ENCODE data around the gene SMC3. TPM values are rescaled to one million over a fixed set of nuclear protein-coding genes. Genes with fewer than 3 reads are reported as not detected.

Gene SMC3
- total and polyA plus RNA-seq, 5 donors = 17.2 to 26.0 (median 23.5) TPM

DNA sequence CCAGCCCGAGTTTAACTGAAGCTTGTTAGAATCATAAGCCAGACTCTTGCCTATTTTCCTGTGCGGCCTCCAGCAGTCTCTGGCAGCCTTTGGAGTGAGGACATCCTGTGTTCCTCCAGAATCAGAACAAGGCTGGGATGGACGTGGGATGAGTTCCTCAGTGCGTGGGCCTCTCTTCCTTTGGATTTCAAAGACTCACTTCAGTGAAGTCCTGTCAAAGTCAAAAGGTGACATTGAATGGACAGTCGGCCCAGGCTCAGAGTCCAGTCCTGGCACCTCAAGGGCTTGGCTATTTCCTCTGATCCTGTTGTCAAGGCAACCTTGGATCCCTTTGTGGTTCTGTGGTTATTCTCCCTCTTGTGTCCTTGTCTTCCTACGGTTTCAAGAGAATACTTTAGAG, 21.4 kb upstream of the SMC3 start:
- Histone ChIP-seq H3K4me1 (ENCODE audit: control insufficient read depth, insufficient read depth, low read length) (no peaks in the 10 kb centered on the region), H3K27ac (ENCODE audit: low read length) (no peak overlapping the region), H3K4me3 (ENCODE audit: low read length) (no peak overlapping the region), H3K9me3 (ENCODE audit: control insufficient read depth, low read length) (no peaks in the 10 kb centered on the region), H3K27me3 (ENCODE audit: control insufficient read depth, insufficient read depth) (no peaks in the 10 kb centered on the region)
- no peak for DNase-seq
- ATAC-seq = peak; percentile 64 to 75
- intact Hi-C loops (cut with DNase I) = loop anchor here in 2 of 4 donors (5.0 kb wide), 1 partner anchor 234 kb away; no protein-coding TSS in a partner anchor
- WGBS = 52% methylated on average over 6 of the region's 6 CpGs

DNA sequence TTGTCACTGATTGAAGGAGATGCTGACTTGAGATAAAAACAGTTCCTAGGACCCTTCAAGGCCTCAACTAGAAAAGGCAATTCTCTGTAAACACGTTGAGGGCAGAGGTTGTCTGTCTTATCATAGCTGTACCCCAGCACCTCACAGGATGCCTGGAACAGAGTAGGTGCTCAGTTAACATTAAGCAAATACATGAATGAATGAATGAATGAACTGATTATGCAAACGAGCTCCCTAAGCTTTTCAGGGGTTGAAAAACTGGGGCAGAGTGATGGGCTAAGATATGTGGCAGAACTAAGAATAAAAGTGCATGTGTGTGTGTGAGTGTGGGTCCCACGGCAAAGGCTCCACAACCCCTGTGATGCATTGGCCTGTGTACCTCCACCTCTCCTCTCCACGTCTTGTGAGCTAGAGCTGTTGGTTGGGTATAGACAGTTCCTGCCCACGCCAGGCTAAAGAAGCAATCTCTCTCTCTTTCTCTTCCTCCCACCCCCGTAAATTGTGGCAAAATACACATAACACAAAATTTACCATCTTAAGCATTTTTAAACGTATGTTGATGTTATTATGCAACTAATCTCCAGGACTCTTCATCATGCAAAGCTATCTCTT, 20.9 kb upstream of the SMC3 start:
- peak in 1 of 2 donors; percentile 41 for ATAC-seq
- intact Hi-C loops (cut with DNase I) = loop anchor here in 2 of 4 donors (5.0 kb wide), 1 partner anchor 234 kb away; no protein-coding TSS in a partner anchor
- no peaks in the 10 kb centered on the region for H3K9me3 ChIP-seq (ENCODE audit: control insufficient read depth, low read length)
- no peaks in the 10 kb centered on the region for H3K4me1 ChIP-seq (ENCODE audit: control insufficient read depth, insufficient read depth, low read length)
- no peak for DNase-seq
- H3K27me3 ChIP-seq (ENCODE audit: control insufficient read depth, insufficient read depth) = no peaks in the 10 kb centered on the region
- no peak overlapping the region for H3K4me3 ChIP-seq (ENCODE audit: low read length)
- 67% methylated on average over 7 of the region's 7 CpGs for WGBS
- H3K27ac ChIP-seq (ENCODE audit: low read length) = peak overlapping the region; percentile 23

DNA sequence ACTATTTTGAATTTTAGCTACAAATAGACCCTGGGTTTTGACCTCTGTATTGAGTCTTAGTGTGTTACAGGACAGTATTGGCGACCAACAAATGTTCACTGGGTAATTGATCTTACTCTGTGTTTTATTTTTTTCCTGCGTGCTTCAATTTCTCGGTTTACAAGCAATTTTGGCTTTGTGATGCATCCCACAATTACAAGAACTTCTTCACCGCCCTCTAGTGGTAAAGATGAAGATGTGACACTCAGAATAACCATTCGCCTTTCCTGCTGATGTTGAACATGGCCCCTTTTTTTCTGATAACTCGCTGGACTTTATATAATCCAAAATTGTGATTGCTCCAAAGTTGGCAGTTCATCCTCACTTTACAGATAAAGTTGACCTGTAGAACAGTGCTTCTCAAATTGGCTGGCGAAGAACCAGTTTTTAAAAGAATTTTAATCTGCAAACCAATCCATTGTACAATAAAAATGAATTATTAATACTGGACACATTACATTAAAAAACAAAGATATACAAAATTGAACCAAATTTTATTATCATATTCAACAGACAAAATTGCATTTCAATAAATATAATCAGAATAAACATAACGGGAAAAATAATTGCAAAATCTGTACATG, 20.2 kb upstream of the SMC3 start:
- Histone ChIP-seq H3K4me3 (ENCODE audit: low read length) (no peak overlapping the region), H3K27me3 (ENCODE audit: control insufficient read depth, insufficient read depth) (no peaks in the 10 kb centered on the region), H3K4me1 (ENCODE audit: control insufficient read depth, insufficient read depth, low read length) (no peaks in the 10 kb centered on the region), H3K27ac (ENCODE audit: low read length) (no peak overlapping the region), H3K9me3 (ENCODE audit: control insufficient read depth, low read length) (no peaks in the 10 kb centered on the region)
- intact Hi-C loops (cut with DNase I) = loop anchor here in 2 of 4 donors (5.0 kb wide), 1 partner anchor 235 kb away; no protein-coding TSS in a partner anchor
- WGBS = 11% methylated on average over 8 of the region's 8 CpGs
- DNase-seq (no peak), ATAC-seq (peak; percentile 63 to 67)

DNA sequence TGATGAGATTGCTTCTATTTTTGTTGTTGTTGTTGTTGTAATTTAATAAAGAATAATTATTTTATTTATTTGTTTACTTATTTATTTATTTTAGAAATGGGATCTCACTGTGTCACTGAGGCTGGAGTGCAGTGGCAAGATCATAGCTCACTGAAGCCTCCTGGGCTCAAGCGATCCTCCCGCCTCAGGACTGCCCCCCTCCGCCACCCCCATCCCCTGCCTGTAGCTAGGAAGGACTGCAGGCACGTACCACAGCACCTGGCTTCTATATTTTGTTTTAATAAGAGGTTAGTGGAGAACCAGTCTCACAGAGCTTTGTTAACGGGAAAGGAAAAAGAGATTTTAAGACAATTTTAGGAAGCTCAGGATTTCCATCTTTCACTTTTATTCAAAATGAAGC, 19.5 kb upstream of the SMC3 start:
- H3K27ac ChIP-seq (ENCODE audit: low read length) = no peak overlapping the region

DNA sequence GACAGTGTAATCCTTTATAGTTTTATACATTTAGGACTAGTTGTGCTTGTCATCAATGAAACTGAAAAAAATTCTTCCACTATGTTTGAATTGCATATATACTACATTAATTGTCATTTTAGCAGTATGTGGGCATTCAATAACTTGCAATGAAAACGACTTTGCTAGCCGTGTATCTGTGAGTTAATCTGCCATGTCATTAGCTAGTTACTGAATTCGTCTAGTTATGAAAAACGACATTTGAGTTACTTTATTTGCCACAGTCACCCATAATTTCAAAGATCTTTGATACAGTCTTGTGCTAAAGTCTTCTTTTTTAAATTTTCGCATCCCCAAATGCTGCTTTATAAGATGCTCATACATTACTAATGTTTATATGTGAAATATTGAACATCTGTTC, 18.3 kb upstream of the SMC3 start:
- Histone ChIP-seq H3K27ac (ENCODE audit: low read length) (no peak overlapping the region), H3K4me1 (ENCODE audit: control insufficient read depth, insufficient read depth, low read length) (no peaks in the 10 kb centered on the region), H3K4me3 (ENCODE audit: low read length) (no peak overlapping the region), H3K9me3 (ENCODE audit: control insufficient read depth, low read length) (no peaks in the 10 kb centered on the region), H3K27me3 (ENCODE audit: control insufficient read depth, insufficient read depth) (no peaks in the 10 kb centered on the region)
- intact Hi-C loops (cut with DNase I) = loop anchor here in 2 of 4 donors (5.0 kb wide), 1 partner anchor 237 kb away; no protein-coding TSS in a partner anchor
- DNase-seq = no peak
- 83% methylated on average over 5 of the region's 5 CpGs for WGBS
- ATAC-seq = no peak

More for the DNA sequence above, 19.5 kb upstream of the SMC3 start:
- Histone ChIP-seq H3K9me3 (ENCODE audit: control insufficient read depth, low read length) (no peaks in the 10 kb centered on the region), H3K4me3 (ENCODE audit: low read length) (no peak overlapping the region), H3K27me3 (ENCODE audit: control insufficient read depth, insufficient read depth) (no peaks in the 10 kb centered on the region), H3K4me1 (ENCODE audit: control insufficient read depth, insufficient read depth, low read length) (no peaks in the 10 kb centered on the region)
- WGBS = 67% methylated on average over 5 of the region's 5 CpGs
- intact Hi-C loops (cut with DNase I) = loop anchor here in 2 of 4 donors (5.0 kb wide), 1 partner anchor 236 kb away; no protein-coding TSS in a partner anchor
- ATAC-seq (no peak), DNase-seq (no peak)

DNA sequence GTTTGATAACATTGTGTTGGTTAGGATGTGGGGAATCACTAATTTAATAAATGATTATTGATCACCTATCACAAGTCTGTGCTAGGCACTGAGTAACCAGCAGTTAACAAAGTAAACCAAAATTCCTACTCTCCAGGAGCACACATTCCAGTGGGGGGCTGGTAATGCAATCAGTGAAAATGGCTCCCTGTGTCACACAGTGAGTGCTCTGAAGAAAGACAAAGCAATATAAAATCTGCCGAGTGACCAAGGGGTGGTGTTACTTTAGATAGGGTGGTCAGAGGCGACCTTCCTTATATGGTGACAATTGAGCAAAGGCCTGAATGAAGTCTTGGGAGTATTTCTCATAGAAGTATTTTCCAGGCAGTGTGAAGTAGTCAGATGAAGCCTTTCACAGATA, 13.6 kb upstream of the SMC3 start:
- no peak overlapping the region for H3K4me3 ChIP-seq (ENCODE audit: low read length)
- H3K27me3 ChIP-seq (ENCODE audit: control insufficient read depth, insufficient read depth) = no peaks in the 10 kb centered on the region
- DNase-seq (no peak), ATAC-seq (no peak)
- intact Hi-C loops (cut with DNase I) = no loop called here
- no peaks in the 10 kb centered on the region for H3K9me3 ChIP-seq (ENCODE audit: control insufficient read depth, low read length)
- 30% methylated on average over 2 of the region's 2 CpGs for WGBS
- no peaks in the 10 kb centered on the region for H3K4me1 ChIP-seq (ENCODE audit: control insufficient read depth, insufficient read depth, low read length)
- H3K27ac ChIP-seq (ENCODE audit: low read length) = no peak overlapping the region

DNA sequence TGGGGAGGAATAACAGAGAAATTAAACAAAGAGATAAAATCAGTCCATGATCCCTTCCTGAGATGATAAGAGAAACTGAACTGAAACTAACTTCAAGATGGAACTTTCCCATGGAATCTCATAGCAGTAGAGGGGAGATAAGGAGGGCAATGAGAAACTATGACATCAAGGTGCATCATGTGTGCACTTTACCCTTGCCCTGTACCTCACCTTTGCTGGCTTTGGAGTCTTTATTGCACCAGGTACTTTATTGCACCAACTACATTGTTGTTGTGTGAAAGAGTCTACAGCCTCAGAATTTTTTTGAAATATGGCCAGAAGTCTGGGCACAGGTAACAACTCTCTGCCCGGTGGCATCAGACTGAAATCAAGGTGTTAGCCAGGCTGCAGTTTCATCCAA, 11.2 kb upstream of the SMC3 start:
- 98% methylated on average over 1 of the region's 1 CpG for WGBS
- ATAC-seq (no peak), DNase-seq (no peak)
- Histone ChIP-seq H3K9me3 (ENCODE audit: control insufficient read depth, low read length) (no peaks in the 10 kb centered on the region), H3K27ac (ENCODE audit: low read length) (no peak overlapping the region), H3K27me3 (ENCODE audit: control insufficient read depth, insufficient read depth) (no peaks in the 10 kb centered on the region), H3K4me1 (ENCODE audit: control insufficient read depth, insufficient read depth, low read length) (no peaks in the 10 kb centered on the region), H3K4me3 (ENCODE audit: low read length) (no peak overlapping the region)
- intact Hi-C loops (cut with DNase I) = no loop called here

DNA sequence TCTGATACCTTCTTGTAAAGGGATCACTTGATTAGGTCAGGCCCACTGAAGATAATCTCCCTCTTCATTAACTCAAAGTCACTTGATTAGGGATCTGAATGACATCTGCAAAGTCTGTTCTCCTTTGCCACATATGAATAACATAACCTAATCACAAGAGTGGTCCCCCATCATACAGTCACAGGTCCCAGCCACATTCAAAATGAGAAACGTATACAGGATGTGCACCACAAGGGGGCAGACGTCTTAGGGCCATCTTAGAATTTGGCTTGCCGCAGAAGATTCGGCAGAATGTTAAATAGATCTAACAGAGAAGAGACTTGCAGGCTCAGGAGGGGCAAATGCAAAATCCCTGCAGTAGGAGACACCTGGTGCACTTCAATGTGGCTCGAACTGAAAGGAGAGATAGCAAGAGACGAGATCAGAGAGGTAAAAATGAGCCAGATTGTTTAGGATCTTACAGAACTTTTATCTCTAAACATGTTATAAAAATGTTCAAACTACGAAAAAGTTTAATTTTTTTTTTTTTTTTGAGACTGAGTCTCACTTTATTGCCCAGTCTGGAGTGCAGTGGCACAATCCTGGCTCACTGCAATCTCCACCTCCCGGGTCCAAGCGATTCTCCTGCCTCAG, 10.4 kb upstream of the SMC3 start:
- WGBS = 42% methylated on average over 9 of the region's 9 CpGs
- Histone ChIP-seq H3K27me3 (ENCODE audit: control insufficient read depth, insufficient read depth) (no peaks in the 10 kb centered on the region), H3K27ac (ENCODE audit: low read length) (no peak overlapping the region), H3K4me3 (ENCODE audit: low read length) (no peak overlapping the region), H3K9me3 (ENCODE audit: control insufficient read depth, low read length) (no peaks in the 10 kb centered on the region), H3K4me1 (ENCODE audit: control insufficient read depth, insufficient read depth, low read length) (no peaks in the 10 kb centered on the region)
- DNase-seq (peak in 2 of 3 donors; percentile 35 to 63), ATAC-seq (peak; percentile 38 to 62)
- intact Hi-C loops (cut with DNase I) = no loop called here

DNA sequence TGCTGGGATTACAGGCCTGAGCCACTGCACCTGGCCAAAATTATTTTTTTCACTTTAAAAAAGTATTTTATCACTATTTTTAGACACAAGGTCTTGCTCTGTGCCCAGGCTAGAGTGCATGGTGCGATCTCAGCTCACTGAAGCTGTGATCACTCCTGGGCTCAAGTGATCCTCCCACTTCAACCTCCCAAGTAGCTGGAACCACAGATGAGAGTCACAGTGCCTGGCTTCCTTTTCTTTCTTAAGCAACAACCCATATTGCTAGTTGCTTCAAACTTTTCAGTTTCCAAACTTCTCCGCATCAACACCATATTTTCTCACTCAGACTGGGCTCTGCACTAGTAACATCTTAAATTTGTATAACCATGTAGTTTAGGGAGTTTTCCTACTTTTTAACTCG, 9.5 kb upstream of the SMC3 start:
- 90% methylated on average over 3 of the region's 3 CpGs for WGBS
- H3K4me3 ChIP-seq (ENCODE audit: low read length) = no peak overlapping the region
- DNase-seq (no peak), ATAC-seq (no peak)
- no peaks in the 10 kb centered on the region for H3K27me3 ChIP-seq (ENCODE audit: control insufficient read depth, insufficient read depth)
- intact Hi-C loops (cut with DNase I) = no loop called here
- no peaks in the 10 kb centered on the region for H3K9me3 ChIP-seq (ENCODE audit: control insufficient read depth, low read length)
- no peaks in the 10 kb centered on the region for H3K4me1 ChIP-seq (ENCODE audit: control insufficient read depth, insufficient read depth, low read length)
- no peak overlapping the region for H3K27ac ChIP-seq (ENCODE audit: low read length)

DNA sequence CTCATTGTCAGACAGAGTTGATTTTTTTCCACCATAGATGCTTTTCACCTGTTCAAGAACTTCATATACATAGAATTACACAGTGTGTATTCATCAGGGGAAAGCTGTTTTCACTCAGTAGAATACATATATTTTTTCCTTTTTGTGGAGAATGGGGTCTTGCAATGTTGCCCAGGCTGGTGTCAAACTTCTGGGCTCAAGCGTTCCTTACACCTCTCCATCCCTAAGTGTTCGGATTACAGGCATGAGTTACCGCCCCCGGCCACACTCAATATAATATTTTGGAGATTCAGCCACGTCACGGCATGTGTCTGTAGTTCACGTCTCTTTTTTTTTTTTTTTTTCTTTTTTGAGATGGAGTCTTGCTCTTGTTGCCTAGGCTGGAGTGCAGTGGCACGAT, 7.5 kb upstream of the SMC3 start:
- WGBS = 95% methylated on average over 8 of the region's 8 CpGs
- intact Hi-C loops (cut with DNase I) = no loop called here
- no peaks in the 10 kb centered on the region for H3K4me1 ChIP-seq (ENCODE audit: control insufficient read depth, insufficient read depth, low read length)
- no peaks in the 10 kb centered on the region for H3K9me3 ChIP-seq (ENCODE audit: control insufficient read depth, low read length)
- no peaks in the 10 kb centered on the region for H3K27me3 ChIP-seq (ENCODE audit: control insufficient read depth, insufficient read depth)
- DNase-seq (no peak), ATAC-seq (no peak)
- no peak overlapping the region for H3K27ac ChIP-seq (ENCODE audit: low read length)
- no peak overlapping the region for H3K4me3 ChIP-seq (ENCODE audit: low read length)

DNA sequence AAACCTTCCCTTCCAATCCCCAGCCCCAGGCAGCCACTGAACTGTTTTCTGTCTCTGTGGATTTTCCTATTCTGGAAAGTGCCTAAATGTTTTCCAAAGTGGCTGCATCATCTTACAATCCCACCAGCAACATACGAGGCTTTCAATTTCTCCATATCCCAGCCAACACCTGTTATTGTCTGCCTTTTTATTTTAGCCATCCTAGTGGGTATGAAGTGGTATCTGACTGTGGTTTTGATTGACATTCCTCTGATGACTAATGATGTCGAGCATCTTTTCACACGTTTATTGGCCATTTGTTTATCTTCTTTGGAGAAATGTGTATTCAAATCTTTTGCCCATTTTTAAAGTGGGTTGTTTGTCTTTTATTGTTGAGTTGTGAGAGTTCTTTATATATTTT, 6.2 kb upstream of the SMC3 start:
- intact Hi-C loops (cut with DNase I) = no loop called here
- ATAC-seq = no peak
- WGBS = 85% methylated on average over 3 of the region's 3 CpGs
- no peak for DNase-seq
- no peaks in the 10 kb centered on the region for H3K9me3 ChIP-seq (ENCODE audit: control insufficient read depth, low read length)
- no peaks in the 10 kb centered on the region for H3K27me3 ChIP-seq (ENCODE audit: control insufficient read depth, insufficient read depth)
- no peaks in the 10 kb centered on the region for H3K4me1 ChIP-seq (ENCODE audit: control insufficient read depth, insufficient read depth, low read length)
- H3K4me3 ChIP-seq (ENCODE audit: low read length) = no peak overlapping the region
- no peak overlapping the region for H3K27ac ChIP-seq (ENCODE audit: low read length)
